Loucy (cell line): ENCODE data around the gene ZNF891.

Experiments
- CTCF ChIP-seq: fragments of 200-600 bp; sonication (generic); conservative IDR thresholded peaks from 2 replicates; pipeline ENCODE4 v1.5.1; 2014; ENCODE audit warnings: mild to moderate bottlenecking, antibody characterized with exemption, low read length
- EZH2phosphoT487 ChIP-seq: fragments of 200-600 bp; IDR thresholded peaks from 2 replicates; pipeline ENCODE4 v1.6.1; 2018; ENCODE audit warnings: antibody characterized with exemption, mild to moderate bottlenecking, moderate library complexity, borderline replicate concordance

- TF ChIP-seq CTCF (no peak), EZH2phosphoT487 (no peak)
These were observed 15.9 kb upstream of the ZNF891 start for GRCh38 chr12:133145981-133146380.
